HepG2 (cell line): ENCODE measurements around the gene CEP131. TPM values are rescaled to one million over a fixed set of nuclear protein-coding genes. Genes with fewer than 3 reads are reported as not detected.
A peak's percentile ranks its signal among the peaks of the same experiment; 100 is the strongest.

ENCODE experiments used
- ARID2 ChIP-seq: sonication (generic); formaldehyde crosslinking; IDR thresholded peaks from 2 replicates; pipeline ENCODE4 v1.8.1; 2022; ENCODE audit warnings: mild to moderate bottlenecking, missing genetic modification reagents, borderline replicate concordance
- ELK4 ChIP-seq: sonication (generic); formaldehyde crosslinking; IDR thresholded peaks from 2 replicates; pipeline ENCODE4 v1.9.0; 2021; ENCODE audit warnings: missing genetic modification reagents, borderline replicate concordance
- FOXK1 ChIP-seq: sonication (generic); formaldehyde crosslinking; IDR thresholded peaks from 2 replicates; pipeline ENCODE4 v1.4.0; 2020; ENCODE audit warnings: low read depth, missing genetic modification reagents, borderline replicate concordance
- HNRNPH1 ChIP-seq: fragments of 200-400 bp; formaldehyde crosslinking; optimal IDR thresholded peaks from 2 replicates; pipeline ENCODE3; 2017; ENCODE audit warnings: mild to moderate bottlenecking, low read depth, low read length
- MXD1 ChIP-seq: sonication (generic); formaldehyde crosslinking; IDR thresholded peaks from 2 replicates; pipeline ENCODE4 v1.4.0; 2020; ENCODE audit warnings: mild to moderate bottlenecking, missing genetic modification reagents
- PLRG1 ChIP-seq: fragments of 450-650 bp; conservative IDR thresholded peaks from 2 replicates; pipeline ENCODE4 v1.6.1; 2016
- RBM39 ChIP-seq: fragments of 200-400 bp; formaldehyde crosslinking; IDR thresholded peaks from one replicate; pipeline ENCODE4 v1.6.1; 2018; ENCODE audit warnings: antibody characterized with exemption, mild to moderate bottlenecking, low read depth, low read length; ENCODE audit not compliant: poor library complexity, severe bottlenecking
- SNAPC4 ChIP-seq: sonication (generic); formaldehyde crosslinking; IDR thresholded peaks from 2 replicates; pipeline ENCODE4 v1.4.0; 2020; ENCODE audit warnings: mild to moderate bottlenecking, missing genetic modification reagents
- TARDBP ChIP-seq: sonication (generic); formaldehyde crosslinking; IDR thresholded peaks from 2 replicates; pipeline ENCODE4 v1.8.0; 2022; ENCODE audit warnings: mild to moderate bottlenecking, missing genetic modification reagents
- TBX3 ChIP-seq: fragments of 450-650 bp; IDR thresholded peaks from 2 replicates; pipeline ENCODE4 v1.6.1; 2017; ENCODE audit warnings: antibody characterized with exemption, mild to moderate bottlenecking, inconsistent platforms, borderline replicate concordance
- THAP8 ChIP-seq: sonication (generic); formaldehyde crosslinking; IDR thresholded peaks from 2 replicates; pipeline ENCODE4 v1.5.1; 2020; ENCODE audit warnings: missing genetic modification reagents, mild to moderate bottlenecking, borderline replicate concordance
- ZNF646 ChIP-seq: sonication (generic); formaldehyde crosslinking; IDR thresholded peaks from 2 replicates; pipeline ENCODE4 v1.9.0; 2021; ENCODE audit warnings: mild to moderate bottlenecking, missing genetic modification reagents
- ZSCAN22 ChIP-seq: sonication (generic); formaldehyde crosslinking; IDR thresholded peaks from 2 replicates; pipeline ENCODE4 v1.4.0; 2020; ENCODE audit warnings: mild to moderate bottlenecking, missing genetic modification reagents
- ZSCAN9 ChIP-seq: IDR thresholded peaks from 2 replicates; pipeline ENCODE4 v1.6.1; 2016; ENCODE audit warnings: borderline replicate concordance
- polyA plus RNA-seq, 8 experiments: library from polyadenylated mRNA; depleted of rRNA in 3 of 8; stranded (reverse) in 7 of 8; unstranded in 1 of 8; fragments of >200 nt; fragmentation: Illumina TruSeq in 4 of 8; extraction: Trizol in 4 of 8; gene quantifications; 2 replicates each; pipeline versions ENCODE4 v1.2.1 to v1.2.3, GENCODE V29; 2011 to 2016; ENCODE audit warnings: low read depth in 4 of 8, missing spikeins in 1 of 8, mixed read lengths in 1 of 8; ENCODE audit not compliant: insufficient read depth in 1 of 8
- total RNA-seq, 5 experiments: library from RNA; depleted of rRNA; stranded (reverse); fragments of >200 nt; fragmentation: Illumina TruSeq; extraction: Trizol; gene quantifications; 2 replicates each; pipeline ENCODE4 v1.2.3, GENCODE V29; 2016; ENCODE audit warnings: low read depth in 1 of 5

The CEP131 gene
- total and polyA plus RNA-seq, 2 of the 13 experiments (the other 11 are each of a cell fraction or from before 2014, with no cell fraction given) = 5.0 to 16.8 TPM

- no peak for TF ChIP-seq ZNF646 (CRISPR knock-in tag)
- no peak for TF ChIP-seq PLRG1
- peak; percentile 20; the same call in 1 of the 2 replicates for TF ChIP-seq MXD1 (CRISPR knock-in tag)
- TF ChIP-seq SNAPC4 (CRISPR knock-in tag) = 0 out of 2 replicates have a peak, but pooled peaks have one; percentile 3
- no peak for TF ChIP-seq THAP8 (CRISPR knock-in tag)
- 0 out of 2 replicates have a peak, but pooled peaks have one; percentile 52 for TF ChIP-seq ZSCAN22 (CRISPR knock-in tag)
- no peak for TF ChIP-seq ELK4
- TF ChIP-seq TBX3 = no peak
- TF ChIP-seq TARDBP (CRISPR knock-in tag) = no peak
- no peak for TF ChIP-seq FOXK1 (CRISPR knock-in tag)
- no peak for TF ChIP-seq ZSCAN9 (CRISPR knock-in tag)
- no peak for TF ChIP-seq HNRNPH1
- peak; percentile 22 for TF ChIP-seq RBM39
- TF ChIP-seq ARID2 (CRISPR knock-in tag) = no peak
Observed at GRCh38 chr17:81164371-81165245, 58.2 kb downstream of the CEP131 start (continued).
